Measurements from ENCODE around the gene SPEM1.

DNA sequence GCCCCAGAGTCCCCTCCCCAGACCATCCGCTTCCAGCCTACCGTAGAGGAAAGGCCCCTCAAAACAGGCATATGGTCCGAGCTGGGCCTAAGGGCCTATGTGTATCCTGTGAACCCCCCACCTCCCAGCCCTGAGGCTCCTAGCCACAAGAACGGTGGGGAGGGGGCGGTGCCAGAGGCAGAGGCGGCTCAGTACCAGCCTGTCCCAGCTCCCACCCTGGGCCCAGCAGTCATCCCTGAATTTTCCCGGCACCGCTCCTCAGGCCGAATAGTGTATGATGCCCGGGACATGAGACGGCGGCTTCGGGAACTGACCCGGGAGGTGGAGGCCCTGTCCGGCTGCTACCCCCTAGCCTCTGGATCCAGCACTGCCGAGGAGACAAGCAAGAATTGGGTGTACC is 1.1 kb downstream of the SPEM1 start:
- TF ChIP-seq, protein P1, sequence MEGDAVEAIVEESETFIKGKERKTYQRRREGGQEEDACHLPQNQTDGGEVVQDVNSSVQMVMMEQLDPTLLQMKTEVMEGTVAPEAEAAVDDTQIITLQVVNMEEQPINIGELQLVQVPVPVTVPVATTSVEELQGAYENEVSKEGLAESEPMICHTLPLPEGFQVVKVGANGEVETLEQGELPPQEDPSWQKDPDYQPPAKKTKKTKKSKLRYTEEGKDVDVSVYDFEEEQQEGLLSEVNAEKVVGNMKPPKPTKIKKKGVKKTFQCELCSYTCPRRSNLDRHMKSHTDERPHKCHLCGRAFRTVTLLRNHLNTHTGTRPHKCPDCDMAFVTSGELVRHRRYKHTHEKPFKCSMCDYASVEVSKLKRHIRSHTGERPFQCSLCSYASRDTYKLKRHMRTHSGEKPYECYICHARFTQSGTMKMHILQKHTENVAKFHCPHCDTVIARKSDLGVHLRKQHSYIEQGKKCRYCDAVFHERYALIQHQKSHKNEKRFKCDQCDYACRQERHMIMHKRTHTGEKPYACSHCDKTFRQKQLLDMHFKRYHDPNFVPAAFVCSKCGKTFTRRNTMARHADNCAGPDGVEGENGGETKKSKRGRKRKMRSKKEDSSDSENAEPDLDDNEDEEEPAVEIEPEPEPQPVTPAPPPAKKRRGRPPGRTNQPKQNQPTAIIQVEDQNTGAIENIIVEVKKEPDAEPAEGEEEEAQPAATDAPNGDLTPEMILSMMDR (IDR thresholded peaks at IDR 0.05; ENCODE audit: low read depth, low read length, poor library complexity, severe bottlenecking), result no peak
- no peak for TF ChIP-seq EZH2phosphoT487 (IDR thresholded peaks at IDR 0.05; ENCODE audit: borderline replicate concordance, low read length)

Measured in DOHH2 (cell line).